Activated CD4-positive, alpha-beta T cell treated with anti-CD3 and anti-CD28 coated beads, Interleukin-2, amount 10 ng/mL, durations not matched to agents 7 days and 5 days (primary cell): ENCODE results near the gene ARHGAP15. TPM values are rescaled to one million over a fixed set of nuclear protein-coding genes. Genes with fewer than 3 reads are reported as not detected.

Experiments used
- CTCF ChIA-PET: fragments of 350-600 bp; sonication (Branson Sonifier 250); formaldehyde crosslinking; loops from one replicate; lab custom pipeline; 2021; ENCODE audit warnings: antibody characterized with exemption; lab: Charles Lee
- POLR2A ChIA-PET: fragments of 350-600 bp; sonication (Branson Sonifier 250); formaldehyde crosslinking; loops from one replicate; lab custom pipeline; 2021; ENCODE audit warnings: antibody characterized with exemption; lab: Charles Lee
- DNase-seq: peaks from one replicate; pipeline ENCODE4 v3.0.0-alpha.2; 2020
- H3K27ac Mint-ChIP-seq: one replicate; pipeline ENCODE4 v1.8.0; 2021; ENCODE audit warnings: mild to moderate bottlenecking, moderate library complexity, mixed read lengths
- H3K27me3 Mint-ChIP-seq: one replicate; pipeline ENCODE4 v1.8.0; 2021; ENCODE audit warnings: mixed read lengths
- H3K36me3 Mint-ChIP-seq: one replicate; pipeline ENCODE4 v1.8.0; 2021; ENCODE audit warnings: low read depth, mixed read lengths
- H3K4me1 Mint-ChIP-seq: one replicate; pipeline ENCODE4 v1.8.0; 2021; ENCODE audit warnings: mixed read lengths
- H3K4me3 Mint-ChIP-seq: one replicate; pipeline ENCODE4 v1.8.0; 2021; ENCODE audit warnings: mild to moderate bottlenecking, moderate library complexity, mixed read lengths
- H3K9me3 Mint-ChIP-seq: one replicate; pipeline ENCODE4 v1.8.0; 2021; ENCODE audit warnings: mixed read lengths
- total RNA-seq, 2 experiments: library from RNA; stranded (reverse); gene quantifications; one replicate each; pipeline ENCODE4 v1.2.3, GENCODE V29; 2021

The ARHGAP15 gene
- total RNA-seq, 2 experiments from 2014 or later, result 189 to 197 TPM

DNA sequence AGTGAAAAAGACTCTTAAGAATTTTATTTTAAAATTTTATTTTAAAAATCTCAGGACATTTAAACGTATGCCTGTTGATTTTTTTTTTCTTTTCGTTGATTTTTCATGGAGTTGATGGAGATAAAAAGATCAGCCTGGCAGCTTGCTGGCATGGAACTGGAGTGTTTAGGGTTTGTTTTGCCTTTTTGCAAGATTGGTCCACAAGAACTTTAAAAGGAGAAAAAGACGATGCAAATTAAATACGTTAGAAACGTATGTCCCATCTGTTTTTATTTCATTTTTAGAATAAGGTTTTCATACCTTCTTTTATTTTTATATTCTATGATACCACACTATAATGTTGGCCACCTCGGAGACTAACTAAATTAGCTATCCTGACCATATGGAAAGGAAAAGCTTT is 254.9 kb downstream of the ARHGAP15 start:
- ChIA-PET CTCF (interaction anchor here (0.5 kb wide), 1 partner anchor 289 kb away, joined by 3 read pairs; no protein-coding TSS in a partner anchor), POLR2A (no interaction called here)
- Mint-ChIP-seq H3K4me1 (no peaks in the 10 kb centered on the region), H3K4me3 (no peak overlapping the region), H3K27ac (no peak overlapping the region), H3K9me3 (no peaks in the 10 kb centered on the region), H3K27me3 (no peaks in the 10 kb centered on the region), H3K36me3 (peaks cover 11% of the 10 kb centered on the region)
- no peak for DNase-seq

DNA sequence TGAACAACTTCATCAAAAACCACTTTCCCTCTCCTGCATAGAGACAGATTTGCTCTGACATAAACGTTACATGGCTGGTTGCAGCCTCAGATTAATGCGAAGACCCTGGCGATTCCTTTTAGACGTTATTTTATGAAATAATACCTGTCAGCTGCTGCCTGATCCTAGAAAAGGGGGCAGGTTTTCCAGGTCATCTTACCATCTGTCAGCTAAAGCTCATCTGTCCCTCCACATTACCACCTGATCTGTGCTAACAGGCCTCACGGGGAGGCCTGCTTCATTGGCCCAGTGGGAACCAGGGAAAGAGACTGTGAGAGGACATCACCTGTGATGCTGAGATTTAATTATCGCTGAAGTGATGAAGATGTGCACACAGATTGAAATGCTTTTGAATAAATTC is 261.0 kb downstream of the ARHGAP15 start:
- POLR2A ChIA-PET, result no interaction called here
- no peak overlapping the region for H3K4me3 Mint-ChIP-seq

DNA sequence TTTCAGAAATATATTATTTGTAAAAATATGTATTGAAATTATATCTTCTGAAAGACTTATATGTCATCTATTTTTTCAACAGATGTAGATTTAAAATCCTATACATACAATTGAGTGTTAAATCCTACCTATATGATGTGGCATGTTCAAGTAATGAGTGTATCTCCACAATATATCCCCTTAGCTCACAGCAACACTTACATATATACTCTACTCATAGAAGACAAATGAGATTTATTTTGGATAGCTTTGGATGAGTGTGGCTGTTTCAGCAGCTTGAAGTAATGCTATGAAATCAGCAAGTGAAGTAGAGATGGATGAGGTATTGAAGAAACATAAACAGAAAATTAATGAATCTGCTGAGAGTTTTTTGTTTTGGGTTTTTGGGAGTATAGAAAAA is 263.1 kb downstream of the ARHGAP15 start:
- peaks cover 41% of the 10 kb centered on the region for H3K36me3 Mint-ChIP-seq
- H3K27me3 Mint-ChIP-seq, result no peaks in the 10 kb centered on the region
- H3K4me1 Mint-ChIP-seq, result peaks cover 13% of the 10 kb centered on the region
- no peak overlapping the region for H3K27ac Mint-ChIP-seq
- POLR2A ChIA-PET, result no interaction called here
- H3K9me3 Mint-ChIP-seq, result no peaks in the 10 kb centered on the region
- CTCF ChIA-PET, result no interaction called here
- DNase-seq, result no peak
- no peak overlapping the region for H3K4me3 Mint-ChIP-seq

More for the DNA sequence above, 261.0 kb downstream of the ARHGAP15 start:
- CTCF ChIA-PET, result interaction anchor here (0.6 to 1.0 kb wide), 3 partner anchors 10 to 126 kb away, joined by 3 read pairs; no protein-coding TSS in a partner anchor
- DNase-seq, result no peak
- Mint-ChIP-seq H3K27ac (no peak overlapping the region), H3K4me1 (no peaks in the 10 kb centered on the region), H3K36me3 (peaks cover 32% of the 10 kb centered on the region), H3K27me3 (no peaks in the 10 kb centered on the region), H3K9me3 (no peaks in the 10 kb centered on the region)

DNA sequence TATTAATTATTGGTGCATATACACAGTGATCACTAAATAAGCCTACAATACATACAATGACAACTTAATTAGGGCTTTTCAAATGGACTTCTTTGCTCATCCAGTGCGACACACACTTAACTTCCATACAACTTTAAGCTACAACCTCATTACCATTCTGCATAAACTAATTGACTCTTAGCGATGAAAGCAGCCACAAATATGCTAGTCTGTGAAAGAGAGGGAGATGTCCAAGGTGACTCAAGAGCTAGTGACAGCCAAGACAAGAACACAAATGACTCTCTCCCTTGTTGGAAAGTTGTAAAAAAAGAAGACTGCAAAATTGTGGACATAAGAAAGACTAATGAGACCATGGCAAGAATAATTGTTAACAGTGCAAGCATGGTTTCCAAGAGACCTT is 264.8 kb downstream of the ARHGAP15 start:
- ChIA-PET POLR2A (no interaction called here), CTCF (interaction anchor here (2.0 kb wide), 1 partner anchor 8 kb away, joined by 5 read pairs; no protein-coding TSS in a partner anchor)
- H3K27ac Mint-ChIP-seq, result no peak overlapping the region
- H3K4me3 Mint-ChIP-seq, result no peak overlapping the region
- no peaks in the 10 kb centered on the region for H3K27me3 Mint-ChIP-seq
- DNase-seq, result no peak
- H3K36me3 Mint-ChIP-seq, result peaks cover 42% of the 10 kb centered on the region
- H3K9me3 Mint-ChIP-seq, result no peaks in the 10 kb centered on the region
- H3K4me1 Mint-ChIP-seq, result peaks cover 15% of the 10 kb centered on the region

DNA sequence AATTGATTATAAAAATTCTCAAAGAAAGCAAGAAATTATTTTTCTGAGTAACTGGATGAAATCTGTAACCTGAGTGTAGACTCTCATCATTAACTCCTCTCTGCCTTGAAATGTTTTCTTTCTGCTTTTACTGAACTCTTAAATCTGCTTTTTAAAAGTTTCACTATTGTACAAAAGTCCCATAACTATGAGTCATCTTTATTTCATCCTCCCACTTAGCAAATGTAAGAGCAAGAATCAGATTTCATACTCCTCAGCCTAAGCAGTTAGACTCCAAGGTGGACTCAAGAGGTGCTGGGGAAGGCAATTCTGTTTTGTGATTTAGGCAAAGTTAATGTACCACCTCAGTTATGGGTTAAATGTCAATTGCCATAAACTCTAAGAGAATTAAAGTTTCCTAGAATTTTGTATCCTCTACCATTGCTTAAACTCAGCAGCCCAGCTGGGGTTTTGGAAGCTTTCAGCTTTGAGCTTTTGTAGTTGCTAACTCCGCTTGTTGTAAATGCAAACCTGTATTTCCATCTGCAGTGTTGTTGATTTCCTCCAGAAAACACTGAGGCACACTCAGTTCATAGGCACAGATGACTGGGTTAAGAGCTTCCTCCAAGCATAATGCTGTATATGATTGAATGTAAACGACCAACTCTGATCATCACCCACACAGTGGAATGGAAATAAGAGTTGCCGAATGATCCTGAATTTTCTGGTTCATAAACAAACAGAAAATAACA is 268.8 kb downstream of the ARHGAP15 start:
- peaks cover 31% of the 10 kb centered on the region for H3K36me3 Mint-ChIP-seq
- ChIA-PET POLR2A (no interaction called here), CTCF (no interaction called here)
- H3K27me3 Mint-ChIP-seq, result no peaks in the 10 kb centered on the region
- peaks cover 15% of the 10 kb centered on the region for H3K4me1 Mint-ChIP-seq
- no peak overlapping the region for H3K27ac Mint-ChIP-seq
- no peaks in the 10 kb centered on the region for H3K9me3 Mint-ChIP-seq
- DNase-seq, result no peak
- H3K4me3 Mint-ChIP-seq, result no peak overlapping the region

DNA sequence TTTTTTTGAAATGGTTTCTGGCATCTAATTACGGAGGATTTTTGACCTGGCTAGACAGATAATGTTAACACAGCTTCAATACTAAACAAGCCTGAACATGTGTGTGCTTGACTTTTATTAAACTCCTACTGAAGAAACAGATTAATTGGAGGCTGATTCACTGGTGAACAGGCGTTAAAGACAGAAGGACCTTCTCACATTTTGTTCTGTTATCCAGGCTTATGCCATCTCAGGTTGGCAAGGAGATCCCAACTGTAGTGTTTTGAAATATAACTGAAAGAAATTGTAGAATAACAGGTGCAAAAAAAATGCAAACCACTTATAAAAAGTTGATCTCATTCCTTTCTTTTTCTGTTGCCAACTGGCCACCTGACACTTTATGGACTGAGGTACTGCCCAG is 269.6 kb downstream of the ARHGAP15 start:
- H3K36me3 Mint-ChIP-seq, result peaks cover 31% of the 10 kb centered on the region
- H3K4me3 Mint-ChIP-seq, result no peak overlapping the region
- POLR2A ChIA-PET, result no interaction called here
- H3K4me1 Mint-ChIP-seq, result peaks cover 15% of the 10 kb centered on the region
- no peaks in the 10 kb centered on the region for H3K27me3 Mint-ChIP-seq
- CTCF ChIA-PET, result no interaction called here
- no peak for DNase-seq
- H3K27ac Mint-ChIP-seq, result no peak overlapping the region
- no peaks in the 10 kb centered on the region for H3K9me3 Mint-ChIP-seq

DNA sequence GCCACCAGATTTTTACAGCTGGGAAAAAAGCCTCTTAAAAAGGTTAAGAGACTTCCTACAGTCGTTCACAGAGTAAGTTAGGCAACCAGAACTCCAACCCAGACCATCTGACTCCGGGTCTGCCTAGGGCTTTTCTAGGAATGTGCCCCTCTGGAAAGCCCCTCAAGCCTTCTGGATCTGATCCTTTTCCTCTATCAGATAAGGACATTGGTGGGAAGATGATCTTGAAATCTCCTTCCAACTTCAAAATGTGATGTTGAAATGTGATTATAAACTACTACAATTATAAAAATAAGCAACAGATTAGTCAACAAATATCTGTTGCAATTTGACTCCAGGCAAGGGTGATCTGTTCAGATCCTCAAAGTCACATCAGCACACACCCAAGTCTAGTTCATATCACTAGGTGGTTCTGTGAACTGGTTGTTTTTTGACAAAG is 270.4 kb downstream of the ARHGAP15 start:
- ChIA-PET CTCF (interaction anchor here (0.6 to 0.8 kb wide), 2 partner anchors 9 to 13 kb away, joined by 3 to 4 read pairs; no protein-coding TSS in a partner anchor), POLR2A (no interaction called here)
- peaks cover 15% of the 10 kb centered on the region for H3K4me1 Mint-ChIP-seq
- H3K9me3 Mint-ChIP-seq, result no peaks in the 10 kb centered on the region
- no peak overlapping the region for H3K27ac Mint-ChIP-seq
- H3K36me3 Mint-ChIP-seq, result peaks cover 22% of the 10 kb centered on the region
- DNase-seq, result no peak
- no peaks in the 10 kb centered on the region for H3K27me3 Mint-ChIP-seq
- no peak overlapping the region for H3K4me3 Mint-ChIP-seq

DNA sequence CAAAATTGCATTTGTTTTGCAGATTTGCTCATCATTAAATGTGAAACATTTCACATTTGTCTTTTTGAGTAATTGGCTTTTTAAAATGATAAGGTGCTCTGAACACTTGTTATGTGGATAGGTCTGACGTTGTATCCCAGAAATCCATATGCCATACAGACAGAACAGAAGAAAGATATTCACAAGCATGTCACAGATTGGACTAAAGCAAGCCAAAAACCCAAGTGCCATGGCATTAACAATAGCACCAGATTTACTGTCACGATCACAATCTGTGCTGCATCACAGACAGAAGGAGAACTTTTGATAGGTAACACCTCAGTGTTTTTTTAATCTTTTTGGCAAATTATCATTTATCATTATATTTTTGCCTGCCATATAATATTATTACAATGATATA is 272.6 kb downstream of the ARHGAP15 start:
- CTCF ChIA-PET, result no interaction called here
- no peak for DNase-seq
- H3K27ac Mint-ChIP-seq, result no peak overlapping the region
- H3K36me3 Mint-ChIP-seq, result peaks cover 23% of the 10 kb centered on the region
- H3K27me3 Mint-ChIP-seq, result no peaks in the 10 kb centered on the region
- H3K4me1 Mint-ChIP-seq, result peaks cover 4% of the 10 kb centered on the region
- POLR2A ChIA-PET, result no interaction called here
- no peak overlapping the region for H3K4me3 Mint-ChIP-seq
- no peaks in the 10 kb centered on the region for H3K9me3 Mint-ChIP-seq

DNA sequence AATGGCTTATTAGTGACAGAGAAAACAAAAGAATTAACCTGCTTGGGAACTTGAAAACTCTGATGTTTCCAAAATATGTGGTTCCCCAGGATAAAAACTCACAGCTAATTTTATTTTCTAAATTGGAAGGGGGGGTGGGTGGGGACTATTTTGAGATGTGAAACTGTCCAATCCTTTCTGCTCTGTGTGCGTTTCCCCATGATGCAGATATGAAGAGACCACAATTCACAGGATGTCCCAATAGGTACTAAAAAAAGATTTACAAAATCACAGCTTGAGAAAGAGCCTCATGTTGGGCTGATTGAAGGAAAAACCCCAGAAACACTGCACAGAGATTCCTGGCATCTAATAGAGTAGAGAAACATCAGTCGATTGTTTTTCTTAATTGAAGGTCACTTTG is 273.2 kb downstream of the ARHGAP15 start:
- CTCF ChIA-PET, result no interaction called here
- Mint-ChIP-seq H3K4me1 (peaks cover 2% of the 10 kb centered on the region), H3K27ac (no peak overlapping the region), H3K36me3 (peaks cover 20% of the 10 kb centered on the region), H3K4me3 (no peak overlapping the region), H3K9me3 (no peaks in the 10 kb centered on the region), H3K27me3 (no peaks in the 10 kb centered on the region)
- POLR2A ChIA-PET, result no interaction called here
- DNase-seq, result no peak

DNA sequence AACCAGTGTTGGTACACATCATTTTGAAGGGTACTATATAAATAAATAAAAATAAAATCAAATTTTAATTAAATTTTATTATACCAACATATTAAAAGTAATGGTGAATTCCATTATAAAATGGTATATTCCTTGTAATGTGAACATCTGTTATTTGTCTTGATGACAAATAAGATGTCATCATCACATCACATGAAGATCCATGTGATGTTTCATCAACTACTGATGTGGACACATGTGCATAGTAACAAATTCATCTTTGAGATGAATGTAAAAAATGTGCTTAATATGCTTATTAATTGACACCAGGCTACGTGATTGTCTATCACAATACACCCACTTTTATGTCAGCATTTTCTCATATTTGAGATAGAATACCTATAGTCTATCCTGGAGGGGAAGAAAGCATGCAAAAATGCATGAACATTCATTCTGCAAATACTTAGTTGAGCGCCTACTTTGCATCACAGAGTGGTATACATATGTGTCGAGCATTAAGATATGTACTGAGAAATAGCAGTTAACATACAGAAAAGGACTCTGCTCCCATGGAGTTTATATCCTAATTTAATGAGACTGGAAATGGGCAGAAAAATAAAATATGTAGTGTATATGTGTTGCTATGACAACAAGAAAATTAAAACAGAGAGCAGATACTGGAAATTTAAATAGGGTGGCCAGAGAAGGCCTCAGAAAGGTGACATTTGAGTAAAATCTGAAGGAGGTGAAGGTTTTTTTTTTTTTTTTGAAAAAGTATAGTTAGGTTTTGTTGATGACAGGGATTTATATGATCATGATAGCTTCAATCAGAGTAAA is 281.1 kb downstream of the ARHGAP15 start:
- Mint-ChIP-seq H3K4me3 (no peak overlapping the region), H3K27me3 (no peaks in the 10 kb centered on the region), H3K9me3 (no peaks in the 10 kb centered on the region), H3K36me3 (peaks cover 23% of the 10 kb centered on the region), H3K4me1 (no peaks in the 10 kb centered on the region), H3K27ac (no peak overlapping the region)
- POLR2A ChIA-PET, result no interaction called here
- no peak for DNase-seq
- CTCF ChIA-PET, result no interaction called here

DNA sequence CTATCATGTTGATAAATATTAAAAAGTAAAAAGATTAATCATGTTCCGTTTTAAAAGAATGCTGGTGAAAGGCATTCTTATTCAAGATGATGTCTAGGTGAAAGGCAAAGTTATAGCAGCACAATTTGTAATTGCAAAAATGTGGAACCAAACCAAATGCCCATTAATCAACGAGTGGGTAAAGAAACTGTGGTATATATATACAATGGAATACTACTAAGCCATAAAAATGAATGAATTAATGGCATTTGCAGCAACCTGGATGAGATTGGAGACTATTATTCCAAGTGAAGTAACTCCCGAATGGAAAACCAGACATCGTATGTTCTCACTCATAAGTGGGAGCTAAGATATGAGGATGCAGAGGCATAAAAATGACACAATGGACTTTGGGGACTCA is 286.4 kb downstream of the ARHGAP15 start:
- Mint-ChIP-seq H3K36me3 (peaks cover 29% of the 10 kb centered on the region), H3K4me3 (no peak overlapping the region), H3K27me3 (no peaks in the 10 kb centered on the region), H3K27ac (no peak overlapping the region), H3K9me3 (no peaks in the 10 kb centered on the region), H3K4me1 (peaks cover 10% of the 10 kb centered on the region)
- DNase-seq, result no peak
- CTCF ChIA-PET, result no interaction called here
- POLR2A ChIA-PET, result no interaction called here

DNA sequence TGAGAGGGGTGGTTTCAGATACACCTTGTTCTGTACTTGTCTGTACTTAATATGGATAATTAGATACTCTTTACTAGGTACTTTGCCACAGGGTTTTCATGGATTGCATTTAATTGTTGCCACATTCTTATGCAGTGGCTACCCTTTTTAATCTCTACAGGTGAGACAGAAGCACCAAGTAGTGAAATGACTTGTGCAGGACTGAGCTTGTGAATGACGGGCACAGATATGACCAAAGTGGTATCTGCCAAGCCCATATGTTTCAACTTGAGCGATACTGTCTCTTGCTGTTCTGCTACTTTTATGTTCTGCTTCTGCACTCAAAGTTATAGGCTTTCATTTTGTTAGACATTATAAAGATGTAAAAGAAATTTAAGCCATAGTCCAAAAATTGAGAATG is 288.2 kb downstream of the ARHGAP15 start:
- Mint-ChIP-seq H3K9me3 (no peaks in the 10 kb centered on the region), H3K4me3 (no peak overlapping the region), H3K36me3 (peaks cover 29% of the 10 kb centered on the region), H3K27ac (no peak overlapping the region), H3K4me1 (peaks cover 24% of the 10 kb centered on the region), H3K27me3 (no peaks in the 10 kb centered on the region)
- DNase-seq, result no peak
- ChIA-PET POLR2A (no interaction called here), CTCF (no interaction called here)

DNA sequence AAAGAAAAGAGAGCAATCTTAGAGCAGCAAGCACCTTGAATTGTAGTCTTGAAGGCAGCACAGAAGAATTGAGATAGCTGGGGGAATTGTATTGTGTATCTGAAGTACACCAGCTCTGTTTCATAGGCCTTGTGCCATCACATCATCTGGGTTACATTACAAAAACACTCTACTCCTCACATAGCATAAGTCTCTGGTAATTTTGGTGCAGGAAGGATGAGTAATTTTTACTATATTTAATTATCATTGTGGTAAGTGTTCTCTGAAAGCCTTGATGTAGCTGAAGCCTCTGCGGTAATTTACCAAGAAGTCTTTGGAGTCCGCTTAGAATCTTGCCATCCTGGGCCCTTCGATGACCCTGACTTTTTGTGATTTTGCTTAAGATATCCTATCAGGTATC is 291.1 kb downstream of the ARHGAP15 start:
- Mint-ChIP-seq H3K4me1 (peaks cover 32% of the 10 kb centered on the region), H3K4me3 (no peak overlapping the region), H3K36me3 (peaks cover 33% of the 10 kb centered on the region), H3K27me3 (no peaks in the 10 kb centered on the region), H3K9me3 (no peaks in the 10 kb centered on the region), H3K27ac (no peak overlapping the region)
- ChIA-PET POLR2A (no interaction called here), CTCF (no interaction called here)
- no peak for DNase-seq
